HepG2 (cell line): Measurements from ENCODE around the gene EMC8. TPM values are rescaled to one million over a fixed set of nuclear protein-coding genes. Genes with fewer than 3 reads are reported as not detected.

Experiments
- ATF7 ChIP-seq, 2 experiments: fragments of 450-650 bp in 1 of 2; sonication (generic) in 1 of 2; formaldehyde crosslinking in 1 of 2; IDR thresholded peaks; 2 replicates each; pipeline versions ENCODE4 v1.4.0 to v1.6.1; 2016 to 2020; ENCODE audit warnings: antibody characterized with exemption in 1 of 2, mild to moderate bottlenecking in 1 of 2, missing genetic modification reagents in 1 of 2
- EED ChIP-seq: sonication (generic); formaldehyde crosslinking; IDR thresholded peaks from 2 replicates; pipeline ENCODE4 v1.5.0; 2020; ENCODE audit warnings: mild to moderate bottlenecking, missing genetic modification reagents
- MZF1 ChIP-seq: sonication (generic); formaldehyde crosslinking; IDR thresholded peaks from 2 replicates; pipeline ENCODE4 v1.8.1; 2023; ENCODE audit warnings: mild to moderate bottlenecking, missing genetic modification reagents, borderline replicate concordance
- NFE2 ChIP-seq: sonication (generic); formaldehyde crosslinking; IDR thresholded peaks from 2 replicates; pipeline ENCODE4 v1.4.0; 2020; ENCODE audit warnings: missing genetic modification reagents
- NFYB ChIP-seq: sonication (generic); formaldehyde crosslinking; IDR thresholded peaks from 2 replicates; pipeline ENCODE4 v1.4.0; 2020; ENCODE audit warnings: missing genetic modification reagents
- NR1H2 ChIP-seq: sonication (generic); formaldehyde crosslinking; IDR thresholded peaks from 2 replicates; pipeline ENCODE4 v1.8.1; 2022; ENCODE audit warnings: low read depth, missing genetic modification reagents, borderline replicate concordance
- ZNF33B ChIP-seq: sonication (generic); formaldehyde crosslinking; IDR thresholded peaks from 2 replicates; pipeline ENCODE4 v1.5.1; 2020; ENCODE audit warnings: mild to moderate bottlenecking, missing genetic modification reagents
- ZNF383 ChIP-seq: sonication (generic); formaldehyde crosslinking; IDR thresholded peaks from 2 replicates; pipeline ENCODE4 v1.4.0; 2020; ENCODE audit warnings: missing genetic modification reagents, mild to moderate bottlenecking, borderline replicate concordance
- polyA plus RNA-seq, 8 experiments: library from polyadenylated mRNA; depleted of rRNA in 3 of 8; stranded (reverse) in 7 of 8; unstranded in 1 of 8; fragments of >200 nt; fragmentation: Illumina TruSeq in 4 of 8; extraction: Trizol in 4 of 8; gene quantifications; 2 replicates each; pipeline versions ENCODE4 v1.2.1 to v1.2.3, GENCODE V29; 2011 to 2016; ENCODE audit warnings: low read depth in 4 of 8, missing spikeins in 1 of 8, mixed read lengths in 1 of 8; ENCODE audit not compliant: insufficient read depth in 1 of 8
- total RNA-seq, 5 experiments: library from RNA; depleted of rRNA; stranded (reverse); fragments of >200 nt; fragmentation: Illumina TruSeq; extraction: Trizol; gene quantifications; 2 replicates each; pipeline ENCODE4 v1.2.3, GENCODE V29; 2016; ENCODE audit warnings: low read depth in 1 of 5
- TF ChIP-seq, protein P1 (sequence below): sonication (generic); formaldehyde crosslinking; IDR thresholded peaks from 2 replicates; pipeline ENCODE4 v1.8.1; 2023; ENCODE audit warnings: mild to moderate bottlenecking, inconsistent platforms, moderate library complexity, missing genetic modification reagents, borderline replicate concordance
- TF ChIP-seq, protein P2 (sequence below): sonication (generic); formaldehyde crosslinking; IDR thresholded peaks from 2 replicates; pipeline ENCODE4 v1.9.0; 2021; ENCODE audit warnings: missing genetic modification reagents, borderline replicate concordance
- TF ChIP-seq, protein P3 (sequence below): sonication (generic); formaldehyde crosslinking; IDR thresholded peaks from 2 replicates; pipeline ENCODE4 v1.4.0; 2020; ENCODE audit warnings: missing genetic modification reagents
- TF ChIP-seq, protein P4 (sequence below): sonication (generic); formaldehyde crosslinking; IDR thresholded peaks from 2 replicates; pipeline ENCODE4 v1.4.0; 2020; ENCODE audit warnings: missing genetic modification reagents, mild to moderate bottlenecking, borderline replicate concordance
- TF ChIP-seq, protein P5 (sequence below): sonication (generic); formaldehyde crosslinking; IDR thresholded peaks from 2 replicates; pipeline ENCODE4 v1.8.0; 2022; ENCODE audit warnings: mild to moderate bottlenecking, missing genetic modification reagents

Gene EMC8
- total and polyA plus RNA-seq, 2 of the 13 experiments (the other 11 are each of a cell fraction or from before 2014, with no cell fraction given), result 55.0 to 76.0 TPM

DNA sequence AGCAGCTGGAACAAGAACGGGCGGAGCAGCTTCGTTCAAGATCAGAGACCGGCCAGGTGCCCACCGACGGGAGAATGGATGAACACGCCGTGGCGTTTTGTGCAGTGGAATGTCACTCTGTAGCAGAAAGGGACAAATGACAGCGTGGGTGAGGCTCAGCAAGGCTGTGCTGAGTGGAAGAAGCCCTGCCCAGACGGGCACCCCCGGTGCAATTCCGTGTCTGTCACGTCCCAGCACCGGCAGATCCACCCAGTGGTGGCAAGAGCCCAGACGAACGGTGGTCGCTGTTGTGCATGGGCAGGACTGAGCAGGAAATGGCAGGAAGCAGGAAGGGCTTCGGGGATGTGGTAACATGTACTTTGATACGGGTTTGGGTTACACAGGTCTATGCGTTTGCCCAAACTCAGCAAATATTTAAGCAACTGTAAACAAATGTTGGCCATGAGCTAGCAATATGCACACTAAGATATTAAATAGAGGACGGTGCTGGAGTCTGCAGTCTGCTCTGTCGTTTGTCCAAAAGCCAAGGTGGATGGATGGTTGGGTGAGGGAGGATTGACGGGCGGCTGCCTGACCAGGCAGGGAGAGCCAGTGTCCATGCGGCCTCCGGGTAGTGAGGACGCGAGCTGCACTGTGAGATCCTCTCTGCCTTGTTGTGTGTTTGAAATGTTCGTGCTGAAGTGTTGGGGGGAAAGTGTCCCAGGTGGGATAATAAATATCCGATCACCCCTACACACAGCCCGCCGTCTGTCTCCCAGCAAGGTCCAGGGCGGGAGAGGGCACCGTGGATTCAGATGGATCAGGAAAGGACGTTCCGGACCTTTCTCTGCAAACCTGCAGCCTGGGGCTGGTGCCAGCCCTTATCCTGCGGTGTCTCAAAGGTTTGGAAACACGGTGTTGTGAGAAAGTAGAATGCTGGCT, 48.6 kb upstream of the EMC8 start (continued):
- TF ChIP-seq, protein P1, sequence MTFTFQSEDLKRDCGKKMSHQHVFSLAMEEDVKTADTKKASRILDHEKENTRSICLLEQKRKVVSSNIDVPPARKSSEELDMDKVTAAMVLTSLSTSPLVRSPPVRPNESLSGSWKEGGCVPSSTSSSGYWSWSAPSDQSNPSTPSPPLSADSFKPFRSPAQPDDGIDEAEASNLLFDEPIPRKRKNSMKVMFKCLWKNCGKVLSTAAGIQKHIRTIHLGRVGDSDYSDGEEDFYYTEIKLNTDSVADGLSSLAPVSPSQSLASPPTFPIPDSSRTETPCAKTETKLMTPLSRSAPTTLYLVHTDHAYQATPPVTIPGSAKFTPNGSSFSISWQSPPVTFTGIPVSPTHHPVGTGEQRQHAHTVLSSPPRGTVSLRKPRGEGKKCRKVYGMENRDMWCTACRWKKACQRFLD (CRISPR knock-in tag), result no peak; the same call in 1 of the 2 replicates
- TF ChIP-seq, protein P2, sequence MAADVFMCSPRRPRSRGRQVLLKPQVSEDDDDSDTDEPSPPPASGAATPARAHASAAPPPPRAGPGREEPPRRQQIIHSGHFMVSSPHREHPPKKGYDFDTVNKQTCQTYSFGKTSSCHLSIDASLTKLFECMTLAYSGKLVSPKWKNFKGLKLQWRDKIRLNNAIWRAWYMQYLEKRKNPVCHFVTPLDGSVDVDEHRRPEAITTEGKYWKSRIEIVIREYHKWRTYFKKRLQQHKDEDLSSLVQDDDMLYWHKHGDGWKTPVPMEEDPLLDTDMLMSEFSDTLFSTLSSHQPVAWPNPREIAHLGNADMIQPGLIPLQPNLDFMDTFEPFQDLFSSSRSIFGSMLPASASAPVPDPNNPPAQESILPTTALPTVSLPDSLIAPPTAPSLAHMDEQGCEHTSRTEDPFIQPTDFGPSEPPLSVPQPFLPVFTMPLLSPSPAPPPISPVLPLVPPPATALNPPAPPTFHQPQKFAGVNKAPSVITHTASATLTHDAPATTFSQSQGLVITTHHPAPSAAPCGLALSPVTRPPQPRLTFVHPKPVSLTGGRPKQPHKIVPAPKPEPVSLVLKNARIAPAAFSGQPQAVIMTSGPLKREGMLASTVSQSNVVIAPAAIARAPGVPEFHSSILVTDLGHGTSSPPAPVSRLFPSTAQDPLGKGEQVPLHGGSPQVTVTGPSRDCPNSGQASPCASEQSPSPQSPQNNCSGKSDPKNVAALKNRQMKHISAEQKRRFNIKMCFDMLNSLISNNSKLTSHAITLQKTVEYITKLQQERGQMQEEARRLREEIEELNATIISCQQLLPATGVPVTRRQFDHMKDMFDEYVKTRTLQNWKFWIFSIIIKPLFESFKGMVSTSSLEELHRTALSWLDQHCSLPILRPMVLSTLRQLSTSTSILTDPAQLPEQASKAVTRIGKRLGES (CRISPR knock-in tag), result no peak
- 0 out of 2 replicates have a peak, but pooled peaks have one; percentile 24 for TF ChIP-seq ZNF33B (CRISPR knock-in tag)
- TF ChIP-seq, protein P3, sequence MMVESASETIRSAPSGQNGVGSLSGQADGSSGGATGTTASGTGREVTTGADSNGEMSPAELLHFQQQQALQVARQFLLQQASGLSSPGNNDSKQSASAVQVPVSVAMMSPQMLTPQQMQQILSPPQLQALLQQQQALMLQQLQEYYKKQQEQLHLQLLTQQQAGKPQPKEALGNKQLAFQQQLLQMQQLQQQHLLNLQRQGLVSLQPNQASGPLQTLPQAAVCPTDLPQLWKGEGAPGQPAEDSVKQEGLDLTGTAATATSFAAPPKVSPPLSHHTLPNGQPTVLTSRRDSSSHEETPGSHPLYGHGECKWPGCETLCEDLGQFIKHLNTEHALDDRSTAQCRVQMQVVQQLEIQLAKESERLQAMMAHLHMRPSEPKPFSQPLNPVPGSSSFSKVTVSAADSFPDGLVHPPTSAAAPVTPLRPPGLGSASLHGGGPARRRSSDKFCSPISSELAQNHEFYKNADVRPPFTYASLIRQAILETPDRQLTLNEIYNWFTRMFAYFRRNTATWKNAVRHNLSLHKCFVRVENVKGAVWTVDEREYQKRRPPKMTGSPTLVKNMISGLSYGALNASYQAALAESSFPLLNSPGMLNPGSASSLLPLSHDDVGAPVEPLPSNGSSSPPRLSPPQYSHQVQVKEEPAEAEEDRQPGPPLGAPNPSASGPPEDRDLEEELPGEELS (CRISPR knock-in tag), result peak; percentile 99
- TF ChIP-seq, protein P4, sequence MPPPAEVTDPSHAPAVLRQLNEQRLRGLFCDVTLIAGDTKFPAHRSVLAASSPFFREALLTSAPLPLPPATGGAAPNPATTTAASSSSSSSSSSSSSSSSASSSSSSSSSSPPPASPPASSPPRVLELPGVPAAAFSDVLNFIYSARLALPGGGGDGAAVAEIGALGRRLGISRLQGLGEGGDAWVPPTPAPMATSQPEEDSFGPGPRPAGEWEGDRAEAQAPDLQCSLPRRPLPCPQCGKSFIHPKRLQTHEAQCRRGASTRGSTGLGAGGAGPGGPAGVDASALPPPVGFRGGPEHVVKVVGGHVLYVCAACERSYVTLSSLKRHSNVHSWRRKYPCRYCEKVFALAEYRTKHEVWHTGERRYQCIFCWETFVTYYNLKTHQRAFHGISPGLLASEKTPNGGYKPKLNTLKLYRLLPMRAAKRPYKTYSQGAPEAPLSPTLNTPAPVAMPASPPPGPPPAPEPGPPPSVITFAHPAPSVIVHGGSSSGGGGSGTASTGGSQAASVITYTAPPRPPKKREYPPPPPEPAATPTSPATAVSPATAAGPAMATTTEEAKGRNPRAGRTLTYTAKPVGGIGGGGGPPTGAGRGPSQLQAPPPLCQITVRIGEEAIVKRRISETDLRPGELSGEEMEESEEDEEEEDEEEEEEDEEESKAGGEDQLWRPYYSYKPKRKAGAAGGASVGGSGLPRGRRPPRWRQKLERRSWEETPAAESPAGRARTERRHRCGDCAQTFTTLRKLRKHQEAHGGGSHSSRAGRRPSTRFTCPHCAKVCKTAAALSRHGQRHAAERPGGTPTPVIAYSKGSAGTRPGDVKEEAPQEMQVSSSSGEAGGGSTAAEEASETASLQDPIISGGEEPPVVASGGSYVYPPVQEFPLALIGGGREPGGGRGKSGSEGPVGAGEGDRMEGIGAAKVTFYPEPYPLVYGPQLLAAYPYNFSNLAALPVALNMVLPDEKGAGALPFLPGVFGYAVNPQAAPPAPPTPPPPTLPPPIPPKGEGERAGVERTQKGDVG (CRISPR knock-in tag), result peak; percentile 98
- 0 out of 2 replicates have a peak, but pooled peaks have one; percentile 18 for TF ChIP-seq ZNF383 (CRISPR knock-in tag)
- TF ChIP-seq, protein P5, sequence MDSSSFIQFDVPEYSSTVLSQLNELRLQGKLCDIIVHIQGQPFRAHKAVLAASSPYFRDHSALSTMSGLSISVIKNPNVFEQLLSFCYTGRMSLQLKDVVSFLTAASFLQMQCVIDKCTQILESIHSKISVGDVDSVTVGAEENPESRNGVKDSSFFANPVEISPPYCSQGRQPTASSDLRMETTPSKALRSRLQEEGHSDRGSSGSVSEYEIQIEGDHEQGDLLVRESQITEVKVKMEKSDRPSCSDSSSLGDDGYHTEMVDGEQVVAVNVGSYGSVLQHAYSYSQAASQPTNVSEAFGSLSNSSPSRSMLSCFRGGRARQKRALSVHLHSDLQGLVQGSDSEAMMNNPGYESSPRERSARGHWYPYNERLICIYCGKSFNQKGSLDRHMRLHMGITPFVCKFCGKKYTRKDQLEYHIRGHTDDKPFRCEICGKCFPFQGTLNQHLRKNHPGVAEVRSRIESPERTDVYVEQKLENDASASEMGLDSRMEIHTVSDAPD, result peak; percentile 90
- no peak for TF ChIP-seq NR1H2 (CRISPR knock-in tag)
- peak; percentile 92 for TF ChIP-seq EED (CRISPR knock-in tag)
- no peak for TF ChIP-seq NFE2 (CRISPR knock-in tag)
- TF ChIP-seq NFYB (CRISPR knock-in tag), result no peak
- TF ChIP-seq MZF1 (CRISPR knock-in tag), result no peak
- no peak for TF ChIP-seq ATF7 (IDR thresholded peaks at IDR 0.05)
- TF ChIP-seq ATF7 (CRISPR knock-in tag; IDR thresholded peaks at IDR 0.05), result no peak; the same call in 1 of the 2 replicates
